SW 1271 (cell line): ENCODE data around the gene MXRA8.
A peak's percentile ranks its signal among the peaks of the same experiment; 100 is the strongest.
"Not testable (repeated sequence)": the region's sequence is repeated elsewhere in the genome, so short reads cannot be mapped to it uniquely, and the experiment has no call there.

Experiments used
- DNase-seq, 2 experiments: peaks; one replicate each; lab custom pipeline; 2025; lab: John Stamatoyannopoulos, UW

Gene MXRA8, protein sequence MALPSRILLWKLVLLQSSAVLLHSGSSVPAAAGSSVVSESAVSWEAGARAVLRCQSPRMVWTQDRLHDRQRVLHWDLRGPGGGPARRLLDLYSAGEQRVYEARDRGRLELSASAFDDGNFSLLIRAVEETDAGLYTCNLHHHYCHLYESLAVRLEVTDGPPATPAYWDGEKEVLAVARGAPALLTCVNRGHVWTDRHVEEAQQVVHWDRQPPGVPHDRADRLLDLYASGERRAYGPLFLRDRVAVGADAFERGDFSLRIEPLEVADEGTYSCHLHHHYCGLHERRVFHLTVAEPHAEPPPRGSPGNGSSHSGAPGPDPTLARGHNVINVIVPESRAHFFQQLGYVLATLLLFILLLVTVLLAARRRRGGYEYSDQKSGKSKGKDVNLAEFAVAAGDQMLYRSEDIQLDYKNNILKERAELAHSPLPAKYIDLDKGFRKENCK

GRCh38 chr1:1358433-1359271 lies at the start of gene MXRA8:
Gene MXRA8 (minus strand): TSS chr1:1358555. CDS start chr1:1358504, 51 bp downstream.
- DNase-seq = no peak

GRCh38 chr1:1407636-1408318 lies 49.4 kb upstream of the MXRA8 start:
- peak in 1 of 2 experiments; percentile 17 for DNase-seq

- DNase-seq = peak; percentile 63 to 85
Measured at GRCh38 chr1:1406821-1407635, 48.7 kb upstream of the MXRA8 start, which contains the start of gene MRPL20. Gene MRPL20 (minus strand): TSS chr1:1407293. CDS start chr1:1407217, 76 bp downstream.

DNA sequence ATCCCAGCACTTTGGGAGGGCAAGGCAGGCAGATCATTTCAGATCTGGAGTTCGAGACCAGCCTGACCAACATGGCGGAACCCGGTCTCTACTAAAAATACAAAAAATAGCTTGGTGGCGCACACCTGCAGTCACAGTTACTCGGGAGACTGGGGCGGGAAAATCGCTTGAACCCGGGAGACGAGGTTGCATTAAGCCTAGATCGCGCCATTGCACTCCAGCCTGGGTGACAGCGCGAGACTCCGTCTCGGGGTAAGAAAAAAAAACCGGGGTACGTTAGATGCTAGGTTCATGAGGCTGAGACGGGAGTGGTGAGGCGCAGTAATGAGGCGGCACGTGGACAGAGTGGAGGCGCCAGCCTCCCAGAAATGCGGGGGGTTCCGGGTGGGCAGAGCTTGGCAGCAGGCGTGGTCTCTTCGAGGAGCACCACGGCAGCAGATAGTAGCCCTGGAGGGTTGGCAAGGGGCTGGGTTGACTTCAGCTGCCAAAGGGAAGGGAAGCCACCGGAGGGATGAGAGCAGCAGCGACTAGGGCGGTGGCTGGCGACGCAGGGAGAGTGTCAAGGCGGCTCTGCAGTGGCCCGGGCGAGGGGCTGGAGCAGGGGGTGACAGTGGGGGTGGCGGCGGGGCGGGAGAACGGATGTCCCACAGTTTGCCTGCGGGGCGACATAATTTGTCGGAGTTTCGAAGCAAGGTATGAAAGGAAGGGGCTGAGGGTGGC lies 47.9 kb upstream of the MXRA8 start:
- DNase-seq = no peak

- no peak for DNase-seq
Measured at GRCh38 chr1:1403653-1404052, 45.3 kb upstream of the MXRA8 start.

- DNase-seq = not testable (repeated sequence)
Measured at GRCh38 chr1:1402901-1403392, 44.6 kb upstream of the MXRA8 start.

DNA sequence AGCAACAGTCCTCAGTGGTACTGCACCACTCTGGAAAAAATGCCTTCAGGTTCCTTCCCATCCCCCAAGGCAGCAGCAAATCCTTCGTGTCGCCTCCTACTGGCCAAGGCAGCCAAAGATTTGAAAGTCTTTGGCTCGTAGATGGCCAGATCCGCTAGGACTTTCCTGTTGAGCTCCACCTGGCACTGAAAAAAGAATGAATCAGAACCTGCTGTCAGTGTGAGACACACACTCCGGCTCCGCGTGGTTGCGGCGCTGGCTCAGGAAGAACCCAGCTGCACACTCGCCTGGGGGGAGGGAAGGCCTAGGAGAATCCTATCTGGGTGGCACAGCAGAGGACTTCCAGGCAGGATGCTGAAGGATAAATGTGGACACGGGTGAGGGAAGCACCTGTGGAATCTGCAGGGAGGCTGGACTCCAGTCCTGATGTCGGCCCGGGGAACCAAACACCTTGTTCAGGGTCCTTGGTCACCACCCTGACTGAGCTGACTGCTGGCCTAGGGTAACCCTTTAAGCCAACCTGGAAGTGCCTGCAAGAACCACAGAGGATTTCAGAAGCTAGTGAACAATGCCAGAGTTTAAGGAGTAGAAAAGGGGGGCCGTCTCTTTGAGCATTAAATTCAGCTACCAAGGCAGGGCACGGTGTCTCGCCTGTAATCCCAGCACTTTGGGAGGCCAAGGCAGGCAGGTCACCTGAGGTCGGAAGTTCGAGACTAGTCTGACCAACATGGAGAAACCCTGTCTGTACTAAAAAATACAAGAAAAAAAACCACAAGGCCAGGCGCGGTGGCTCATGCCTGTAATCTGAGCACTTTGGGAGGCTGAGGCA lies 43.9 kb upstream of the MXRA8 start:
- peak in 1 of 2 experiments; percentile 17 for DNase-seq

- no peak for DNase-seq
Measured at GRCh38 chr1:1401457-1402010, 43.2 kb upstream of the MXRA8 start.

GRCh38 chr1:1400576-1401456 lies 42.5 kb upstream of the MXRA8 start:
- DNase-seq = no peak

GRCh38 chr1:1399872-1400575 lies 41.7 kb upstream of the MXRA8 start:
- DNase-seq = no peak

DNA sequence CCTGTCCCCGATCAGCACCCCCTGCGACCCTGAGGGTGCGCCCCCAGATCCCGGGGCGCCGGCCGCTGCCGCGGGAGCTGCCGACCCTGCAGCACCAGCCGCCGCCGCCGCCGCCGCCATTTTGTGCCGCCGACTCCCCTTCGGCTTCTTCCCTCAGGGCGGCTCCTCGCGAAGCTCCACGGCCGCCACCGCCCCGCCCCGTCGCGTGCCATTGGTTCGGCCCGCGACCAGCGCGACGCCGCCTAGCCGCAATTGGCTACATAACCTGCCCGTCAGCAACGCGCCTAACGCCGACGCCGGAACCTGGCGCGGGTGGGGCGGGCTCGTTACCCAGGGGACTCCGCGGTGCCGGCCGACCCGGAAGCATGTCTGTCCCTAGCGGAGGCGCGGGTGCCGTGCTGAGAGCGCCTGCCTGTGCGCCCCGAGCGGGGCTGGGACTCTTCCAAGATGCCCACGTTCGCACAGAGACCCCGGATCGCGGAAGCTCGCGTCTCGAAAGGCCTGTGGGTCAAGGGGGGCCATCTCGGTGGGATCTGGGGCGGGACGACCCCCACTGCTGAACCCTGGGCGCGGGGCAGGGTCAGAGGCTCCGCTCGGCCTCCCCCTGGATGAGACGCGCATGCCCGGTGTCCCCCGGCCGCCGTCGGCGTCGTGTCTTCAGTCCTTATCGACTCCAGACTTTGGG lies 41.0 kb upstream of the MXRA8 start, which contains the start of gene CCNL2:
Gene CCNL2 (minus strand): TSS at position 149 of the 685 bp plus-strand sequence. CDS start 29 bp downstream, at position 120.
- peak; percentile 86 to 89 for DNase-seq

DNA sequence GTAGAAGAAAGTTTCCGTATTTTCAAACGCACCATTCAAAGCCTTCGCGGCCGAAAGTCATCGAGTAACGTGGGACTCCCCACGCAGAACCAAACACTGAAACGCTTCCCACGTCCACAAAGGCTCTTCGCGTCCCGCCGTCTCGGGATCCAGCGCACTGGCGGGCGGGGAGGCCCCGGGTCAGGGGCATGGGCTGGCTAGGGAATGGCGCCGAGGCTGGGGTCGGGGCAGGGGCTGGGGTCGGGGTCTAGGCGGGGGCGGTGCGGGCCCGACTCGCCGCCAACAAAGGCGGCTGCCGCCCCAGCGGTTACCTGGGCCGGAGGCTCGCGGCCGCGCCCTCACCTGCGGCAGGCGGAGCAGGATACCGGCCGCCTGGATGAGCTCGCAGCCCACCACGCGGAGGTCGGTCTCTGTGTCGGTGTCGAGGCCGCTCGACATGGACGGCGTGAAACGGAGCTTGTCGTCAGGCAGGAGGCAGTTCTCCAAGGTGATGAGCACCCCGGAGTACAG lies 40.4 kb upstream of the MXRA8 start:
- DNase-seq = no peak

- DNase-seq = no peak
Measured at GRCh38 chr1:1397839-1398523, 39.6 kb upstream of the MXRA8 start.

GRCh38 chr1:1395166-1395565 lies 36.8 kb upstream of the MXRA8 start:
- no peak for DNase-seq

- DNase-seq = no peak
Measured at GRCh38 chr1:1394116-1394515, 35.8 kb upstream of the MXRA8 start.

GRCh38 chr1:1393428-1393827 lies 35.1 kb upstream of the MXRA8 start:
- no peak for DNase-seq
